ENCODE data around the gene CNFN.

CNFN gene, protein sequence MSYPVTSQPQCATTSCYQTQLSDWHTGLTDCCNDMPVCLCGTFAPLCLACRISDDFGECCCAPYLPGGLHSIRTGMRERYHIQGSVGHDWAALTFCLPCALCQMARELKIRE

DNA sequence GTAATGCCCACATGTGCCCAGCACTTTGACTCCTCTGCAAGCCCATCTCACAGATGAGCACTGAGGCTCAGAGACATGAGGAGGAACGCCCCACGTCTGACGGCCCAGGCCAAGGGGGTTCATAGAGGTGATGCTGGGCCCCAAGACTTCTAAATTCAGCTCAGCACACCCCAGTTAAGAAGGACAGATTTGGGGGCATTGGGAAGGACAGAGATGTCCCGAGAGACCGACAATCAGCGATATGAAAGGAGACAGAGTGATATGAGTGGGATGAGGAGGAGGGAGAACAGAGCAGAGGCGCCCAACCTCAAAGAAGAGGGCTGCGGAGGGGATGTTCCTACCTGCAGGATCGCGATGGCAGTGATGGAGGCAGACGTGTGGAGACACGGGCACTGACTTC, at the start of gene CNFN:
Gene CNFN (minus strand): TSS at position 399 of the 400 bp plus-strand sequence. CDS start 1,260 bp downstream, outside the sequence.
- DNase-seq: no peak

DNA sequence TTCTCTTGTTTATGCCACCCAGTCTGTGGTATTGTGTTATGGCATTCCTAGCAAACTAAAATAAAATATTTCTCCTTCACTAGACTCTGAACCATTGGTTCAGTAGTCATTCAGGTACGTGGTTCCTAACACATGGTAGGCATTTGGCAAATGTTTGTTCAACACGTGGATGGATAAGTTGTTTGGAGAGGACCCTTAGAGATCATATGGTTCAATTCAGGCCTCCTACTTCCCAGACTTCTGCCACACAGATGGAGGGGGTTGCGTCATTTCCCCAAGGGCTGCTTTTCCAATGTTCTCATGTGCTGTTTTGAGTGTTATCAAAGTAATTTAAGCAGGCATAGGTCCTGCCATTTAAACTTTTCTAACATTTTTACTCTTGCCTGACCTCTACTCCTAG, 45.9 kb upstream of the CNFN start:
- no peak for DNase-seq

DNA sequence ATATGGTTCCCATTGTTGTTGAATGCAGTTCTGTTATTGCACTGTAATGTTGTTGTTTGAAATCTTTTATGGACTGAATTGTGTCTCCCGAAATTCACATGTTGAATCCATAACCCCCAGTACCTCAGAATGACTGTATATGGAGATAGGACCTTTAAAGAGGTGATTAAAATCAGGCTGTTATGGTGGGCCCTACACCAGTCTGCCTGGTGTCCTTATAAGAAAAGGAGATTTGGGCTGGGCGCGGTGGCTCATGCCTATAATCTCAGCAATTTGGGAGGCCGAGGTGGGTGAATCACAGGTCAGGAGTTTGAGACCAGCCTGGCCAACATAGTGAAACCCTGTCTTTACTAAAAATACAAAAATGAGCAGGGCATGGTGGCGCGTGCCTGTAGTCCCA, 45.2 kb upstream of the CNFN start:
- DNase-seq: no peak

DNA sequence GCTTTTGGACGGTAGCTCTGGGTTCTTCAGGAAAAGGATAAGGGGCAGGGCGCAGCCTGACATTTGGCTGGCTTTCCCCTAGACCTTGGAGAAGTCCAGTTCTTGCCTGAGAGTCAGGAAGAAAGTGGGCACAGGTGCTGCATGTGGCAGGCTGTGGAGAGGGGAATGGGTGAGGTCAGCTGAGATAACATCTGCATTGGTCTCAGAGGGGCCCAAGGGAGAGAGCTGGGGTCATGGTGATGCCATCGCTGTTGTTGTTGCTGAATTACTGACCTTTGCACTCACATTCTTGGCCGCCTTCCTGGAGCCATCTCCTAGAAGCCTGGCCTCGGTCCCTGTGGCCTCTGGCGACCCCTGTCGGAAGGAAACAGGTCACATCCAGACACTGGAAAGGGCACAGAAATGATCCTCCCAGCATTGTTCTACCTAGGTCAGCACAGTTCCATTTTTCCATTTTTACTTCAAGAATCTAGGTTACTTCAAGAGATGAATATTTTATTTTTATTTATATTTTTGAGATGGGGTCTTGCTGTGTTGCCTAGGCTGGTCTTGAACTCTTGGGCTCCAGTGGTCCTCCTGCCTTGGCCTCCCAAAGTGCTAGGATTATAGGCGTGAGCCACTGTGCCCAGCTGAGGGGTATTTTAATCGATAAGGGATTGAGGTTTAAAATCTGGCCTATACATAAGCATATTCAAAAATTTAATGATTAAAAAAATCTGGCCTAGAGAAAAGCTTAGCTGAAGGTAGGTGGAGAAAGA, 43.6 kb upstream of the CNFN start:
- no peak for DNase-seq

DNA sequence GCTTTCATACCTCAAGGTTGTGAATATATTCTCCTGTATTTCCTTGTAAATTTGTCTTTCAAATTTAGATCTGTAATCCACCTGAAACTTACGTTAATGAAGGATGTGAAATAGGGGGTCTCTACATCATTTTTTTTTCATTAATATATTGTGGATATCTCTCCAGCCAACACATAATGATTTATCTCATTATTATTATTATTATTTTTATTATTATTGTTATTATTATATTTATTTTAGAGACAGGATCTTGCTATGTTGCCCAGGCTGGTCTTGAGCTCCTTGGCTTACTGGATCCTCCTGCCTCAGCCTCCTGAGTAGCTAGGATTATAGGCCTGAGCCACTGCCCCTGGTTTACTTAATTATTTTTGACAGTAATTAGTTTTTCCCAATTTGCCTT, 41.4 kb upstream of the CNFN start:
- no peak for DNase-seq

DNA sequence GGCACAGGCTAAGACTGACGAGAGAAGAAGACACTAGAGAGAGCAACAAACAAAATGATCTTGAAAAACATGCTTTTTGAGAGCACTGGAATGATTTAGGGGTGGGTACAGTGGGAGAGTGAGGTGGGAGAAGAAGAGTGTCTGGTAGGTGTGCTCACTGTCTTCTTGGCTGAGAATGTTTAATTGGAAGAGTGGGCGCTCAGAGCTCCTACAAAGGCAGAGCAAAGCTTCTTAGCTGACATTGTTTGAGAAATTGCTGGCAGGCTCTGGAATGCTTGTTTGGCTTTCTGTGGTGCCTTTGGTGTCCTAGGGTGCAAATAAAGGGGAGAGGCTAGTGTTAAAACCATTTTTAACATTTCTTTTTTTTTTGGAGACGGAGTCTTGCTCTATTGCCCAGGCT, 38.6 kb upstream of the CNFN start:
- no peak for DNase-seq

DNA sequence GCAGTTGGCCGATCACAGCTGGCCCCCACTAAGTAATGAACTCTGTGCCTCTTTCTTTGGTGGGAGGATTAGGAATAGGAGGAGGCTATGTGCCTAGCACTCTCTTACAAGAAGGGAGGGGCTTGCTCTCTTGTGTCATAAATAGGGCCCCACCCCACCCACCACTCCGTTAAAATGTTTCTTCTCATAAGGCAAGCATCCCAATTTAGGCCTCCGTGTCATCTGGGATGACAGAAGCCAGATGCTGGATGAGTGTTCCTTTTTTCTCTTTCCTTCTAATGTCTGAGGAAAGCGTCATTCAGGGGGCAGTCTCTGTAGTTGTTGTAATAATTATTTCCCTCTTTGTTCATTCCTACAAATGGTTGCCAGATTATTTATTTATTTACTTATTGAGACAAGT, 37.2 kb upstream of the CNFN start, which contains the start of gene LIPE:
Gene LIPE (minus strand): TSS at position 76 of the 400 bp plus-strand sequence. CDS start 239 bp downstream, outside the sequence.
- DNase-seq: no peak

DNA sequence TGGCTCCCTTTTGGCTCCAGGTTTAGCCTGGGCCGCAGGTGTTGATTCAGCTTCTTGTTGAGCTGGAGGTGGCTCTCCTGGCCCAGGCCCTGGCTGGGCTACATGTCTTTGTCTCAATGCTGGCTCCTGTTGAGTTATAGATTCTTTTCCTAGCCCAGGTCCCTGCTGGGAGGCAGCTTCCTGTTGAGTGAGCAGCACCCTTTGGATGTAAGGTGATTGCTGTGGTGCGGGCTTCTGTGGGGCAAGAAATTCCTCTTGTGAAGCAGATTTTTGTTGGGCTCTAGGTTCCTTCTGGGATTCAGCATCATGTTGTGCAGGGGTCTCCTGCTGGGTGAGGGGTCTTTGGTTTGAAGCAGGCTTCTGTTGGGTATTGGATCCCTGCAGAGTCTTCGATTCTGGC, 36.5 kb upstream of the CNFN start:
- DNase-seq: no peak

DNA sequence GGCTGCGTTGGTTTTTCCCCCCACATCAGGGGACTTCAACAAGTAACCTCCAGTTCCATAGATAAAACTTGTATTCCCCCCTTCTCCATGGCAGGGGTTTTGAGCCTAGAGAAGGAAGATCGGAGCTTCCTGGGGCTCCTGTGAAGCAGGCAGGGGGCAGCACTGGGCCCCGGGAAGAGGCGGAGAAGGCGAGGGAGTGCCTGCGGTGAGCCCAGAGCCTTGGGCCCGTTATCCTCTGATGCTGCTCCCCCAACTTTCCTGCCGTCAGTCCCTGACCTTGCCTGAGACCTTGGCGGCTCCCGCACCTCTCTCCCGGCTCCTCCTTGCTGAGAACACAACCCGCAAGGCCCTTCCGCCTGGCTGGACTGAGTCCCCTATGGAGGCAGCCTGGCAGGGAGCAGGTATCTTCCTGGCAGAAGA, 34.6 kb upstream of the CNFN start:
- DNase-seq: no peak

DNA sequence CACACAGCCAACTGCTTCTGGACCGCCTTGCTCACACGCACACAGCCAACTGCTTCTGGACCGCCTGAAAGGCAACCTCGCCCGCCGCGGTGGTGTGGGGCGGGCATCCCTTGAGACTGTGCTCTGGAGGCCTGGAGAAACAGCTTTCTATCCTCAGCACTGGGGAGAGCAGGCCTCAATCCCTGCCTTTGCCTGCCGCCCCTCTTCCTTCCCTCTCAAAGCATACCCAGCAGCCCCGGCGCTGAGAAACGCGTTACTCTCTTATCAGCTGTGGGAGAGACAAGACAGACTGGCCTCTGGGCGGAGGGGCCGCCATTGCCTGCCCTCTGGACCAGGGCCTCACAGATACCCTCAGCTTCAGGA, 34.2 kb upstream of the CNFN start:
- DNase-seq: no peak

DNA sequence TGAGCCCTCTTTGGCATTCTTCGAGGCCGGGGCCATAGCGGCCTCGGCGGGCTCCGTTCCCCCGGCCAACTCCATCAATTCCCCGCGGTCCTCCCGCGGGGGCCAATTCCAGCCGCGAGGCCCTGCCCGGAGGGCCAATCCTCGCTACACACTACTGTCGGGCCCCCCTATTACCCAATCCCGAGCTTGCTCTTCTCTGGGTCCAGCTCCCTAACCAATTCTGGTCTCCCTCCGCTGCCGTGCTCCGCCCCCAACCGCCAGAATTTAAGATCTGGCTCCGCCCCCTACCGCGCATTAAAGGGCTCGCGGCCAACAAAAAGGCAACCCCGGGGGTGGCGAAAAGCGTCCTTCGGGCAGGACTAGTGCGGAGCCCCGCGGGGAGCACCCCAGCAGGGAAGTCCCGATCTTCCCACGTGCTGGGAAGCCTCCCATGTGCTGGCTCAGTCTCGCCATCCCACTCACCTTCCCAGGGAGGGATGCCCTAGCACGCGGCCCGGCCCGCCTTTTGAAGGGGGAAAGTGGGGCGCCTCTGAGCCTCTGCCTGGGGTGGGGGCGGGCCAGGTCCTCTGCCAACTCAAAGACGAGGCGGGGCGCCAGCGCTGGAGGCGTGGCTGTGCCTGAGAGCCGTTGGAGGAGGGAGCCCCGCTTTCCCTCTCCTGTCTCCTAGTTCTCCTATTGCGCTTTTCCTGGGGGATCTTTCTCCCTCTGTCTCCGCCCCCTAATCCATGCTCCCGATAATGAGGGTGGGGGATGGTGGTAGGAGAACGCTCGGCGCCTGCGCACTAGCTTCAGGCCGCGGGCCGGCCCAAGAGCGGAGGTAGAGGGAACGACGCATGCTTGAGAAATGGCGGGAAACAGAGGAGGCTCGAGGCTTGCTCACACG, 33.6 kb upstream of the CNFN start:
- DNase-seq: peak; percentile 62

DNA sequence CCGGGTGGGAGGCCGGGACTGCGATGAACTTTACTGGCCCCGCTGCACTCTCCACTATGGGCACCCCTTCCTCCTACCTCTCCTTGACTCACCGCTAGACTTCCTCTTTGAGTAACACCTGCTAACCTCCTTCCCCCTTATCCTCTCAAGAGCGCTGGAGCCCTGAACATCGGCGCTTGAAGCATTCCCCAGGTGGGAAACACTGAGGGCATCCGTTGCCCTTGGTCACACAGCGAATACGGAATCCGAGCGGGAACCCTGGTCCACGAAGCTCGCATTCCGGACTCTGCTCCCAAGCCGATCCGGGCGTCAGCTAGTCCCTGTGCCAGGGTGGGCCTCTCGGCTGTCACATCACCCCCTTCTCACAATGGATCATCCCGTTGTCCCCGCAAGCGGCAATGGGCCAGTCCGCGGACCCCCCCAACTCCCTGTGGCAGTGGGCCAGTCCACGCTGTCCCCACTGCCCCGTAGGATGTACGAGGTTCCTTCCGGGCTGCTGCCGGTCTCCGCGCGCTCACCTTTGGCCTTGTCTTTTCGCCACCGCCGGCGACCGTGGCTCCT, 32.9 kb upstream of the CNFN start:
- DNase-seq: no peak

DNA sequence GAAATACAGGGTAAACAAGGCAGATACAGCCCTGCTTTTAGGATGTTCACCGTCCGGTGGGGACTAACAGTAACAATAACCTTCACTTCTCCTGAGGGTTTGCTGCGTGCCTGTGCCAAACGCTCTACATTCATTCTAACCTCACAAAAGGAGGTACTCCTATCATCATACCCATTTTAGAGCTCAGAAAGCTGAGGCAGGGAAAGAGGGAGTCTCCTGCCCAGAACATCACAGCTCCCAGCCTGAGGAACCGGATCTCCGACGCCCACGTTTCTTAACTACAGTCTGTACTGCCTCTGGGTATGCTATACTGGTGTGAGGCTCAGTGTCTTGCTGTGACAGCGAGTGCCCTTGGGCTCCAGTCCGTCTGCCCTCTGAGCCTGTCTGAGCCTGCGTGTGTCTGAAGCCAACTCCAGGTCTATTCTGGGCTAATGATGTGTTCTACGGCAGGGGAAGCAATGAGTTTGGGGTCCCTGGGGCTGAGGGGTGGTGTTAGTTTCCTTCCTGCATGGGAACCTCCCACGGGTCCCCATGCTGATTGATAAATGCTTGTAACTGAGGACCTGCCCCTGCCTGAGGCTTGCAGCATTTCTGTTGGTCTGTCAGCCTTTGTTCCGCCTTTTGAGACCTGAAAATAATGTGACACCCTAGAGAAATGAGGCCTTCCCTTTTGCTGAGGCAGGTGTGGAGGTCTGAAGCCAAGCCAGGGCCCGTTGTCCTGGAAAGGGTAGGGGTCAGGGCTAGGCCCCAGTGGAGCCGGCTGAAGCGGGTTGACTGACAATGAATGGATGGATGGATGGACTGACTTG, 32.2 kb upstream of the CNFN start:
- no peak for DNase-seq

DNA sequence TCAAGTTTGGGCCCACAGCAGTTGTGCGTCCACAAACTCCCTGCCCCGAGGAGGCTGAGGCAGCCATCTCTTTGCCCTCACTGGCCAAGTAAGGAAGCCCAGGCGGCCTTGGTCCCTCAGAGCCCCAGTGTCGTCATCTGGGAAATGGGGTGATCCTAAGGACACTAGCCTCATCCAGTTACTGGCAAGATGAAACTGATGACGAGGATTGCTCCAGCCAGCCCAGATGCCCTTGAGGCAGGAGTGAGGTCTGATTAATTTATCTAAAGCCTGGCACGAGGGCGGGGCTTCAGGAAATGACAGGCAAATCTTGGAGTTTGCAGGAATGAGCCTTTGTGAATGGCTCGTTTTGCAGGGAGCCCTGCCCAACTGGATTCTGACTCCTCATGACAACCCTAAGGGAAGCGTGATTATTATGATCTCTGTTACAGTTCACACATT, 31.5 kb upstream of the CNFN start:
- no peak for DNase-seq

DNA sequence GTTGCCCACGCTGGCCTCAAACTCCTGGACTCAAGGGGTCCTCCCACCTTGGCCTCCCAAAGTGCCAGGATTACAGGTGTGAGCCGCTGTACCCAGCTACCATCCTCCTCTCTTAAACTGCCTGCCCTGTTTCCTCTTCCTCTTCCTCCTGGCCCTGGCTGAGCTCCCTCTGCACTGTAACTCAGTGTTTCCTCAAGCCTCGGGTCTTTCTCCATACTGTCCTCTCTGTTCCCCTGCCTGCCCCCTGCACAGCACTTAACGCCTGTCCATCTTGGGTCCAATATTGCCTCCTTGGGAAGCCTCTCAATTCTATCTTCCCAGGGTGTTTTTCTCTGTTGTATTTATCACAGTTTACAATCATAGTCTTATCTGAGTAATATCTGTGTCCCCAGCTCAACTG, 31.0 kb upstream of the CNFN start:
- no peak for DNase-seq

DNA sequence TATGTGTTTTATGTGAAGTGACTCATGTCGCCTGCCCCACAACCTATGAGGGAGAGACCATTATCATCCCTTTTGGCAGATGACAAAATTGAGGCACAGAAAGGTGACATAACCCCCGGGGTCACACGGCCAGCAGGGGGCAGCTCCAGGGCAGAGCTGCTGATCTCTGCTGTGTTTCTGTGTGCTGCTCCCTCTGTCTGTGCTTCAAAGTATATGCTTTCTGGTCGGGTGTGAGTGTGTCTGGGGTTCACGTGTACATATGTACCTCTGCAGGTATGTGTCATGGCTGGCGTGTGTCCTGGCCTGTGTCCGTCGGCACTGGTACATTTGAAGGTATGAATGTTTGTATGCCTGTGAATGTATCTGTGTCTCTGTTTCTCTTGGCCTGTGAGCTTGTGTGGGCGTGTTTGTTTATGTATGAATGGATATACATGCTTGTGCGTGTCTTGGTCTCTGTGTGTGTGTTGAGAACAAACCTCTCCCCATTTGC, 30.0 kb upstream of the CNFN start:
- DNase-seq: no peak

DNA sequence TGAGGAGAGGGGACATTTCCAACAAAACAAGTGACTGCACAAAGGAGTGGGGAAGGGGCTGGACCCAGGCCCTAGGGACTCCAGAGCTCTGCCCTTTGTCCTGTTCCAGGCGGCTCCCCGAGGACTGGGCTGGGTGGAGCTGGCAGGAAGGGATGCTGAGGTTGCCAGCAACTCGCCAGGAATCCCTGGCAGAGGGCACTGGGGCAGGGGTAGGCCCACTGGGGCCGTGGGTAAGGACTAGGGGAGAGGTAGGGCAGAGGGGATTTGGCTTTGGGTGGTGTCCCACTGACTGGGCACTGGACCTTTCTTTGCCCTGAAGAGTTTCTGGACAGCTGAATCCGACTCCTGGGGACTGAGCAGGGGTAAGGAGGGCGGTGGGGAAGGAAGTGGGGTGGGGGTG, 29.2 kb upstream of the CNFN start:
- no peak for DNase-seq

DNA sequence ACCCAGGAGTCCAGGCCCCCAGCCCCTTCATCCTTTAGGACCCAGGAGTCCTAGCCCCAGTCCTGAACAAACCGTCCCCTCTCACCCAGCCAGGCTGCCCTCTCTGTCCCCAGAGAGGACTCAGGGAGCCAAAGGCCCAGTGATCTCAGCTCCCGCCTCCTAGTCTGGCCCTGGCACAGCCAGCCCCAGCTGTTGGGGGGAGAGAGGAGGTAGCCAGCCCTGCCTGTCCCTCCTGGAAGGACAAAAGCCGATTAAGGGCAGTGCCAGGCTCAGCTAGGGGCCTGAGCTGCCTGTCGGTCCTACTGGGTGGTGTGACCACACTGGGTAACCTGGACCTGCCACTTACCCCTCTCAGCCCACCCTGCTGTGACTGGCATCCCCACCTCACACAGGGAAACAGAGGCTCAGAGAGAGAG, 22.6 kb upstream of the CNFN start:
- no peak for DNase-seq

DNA sequence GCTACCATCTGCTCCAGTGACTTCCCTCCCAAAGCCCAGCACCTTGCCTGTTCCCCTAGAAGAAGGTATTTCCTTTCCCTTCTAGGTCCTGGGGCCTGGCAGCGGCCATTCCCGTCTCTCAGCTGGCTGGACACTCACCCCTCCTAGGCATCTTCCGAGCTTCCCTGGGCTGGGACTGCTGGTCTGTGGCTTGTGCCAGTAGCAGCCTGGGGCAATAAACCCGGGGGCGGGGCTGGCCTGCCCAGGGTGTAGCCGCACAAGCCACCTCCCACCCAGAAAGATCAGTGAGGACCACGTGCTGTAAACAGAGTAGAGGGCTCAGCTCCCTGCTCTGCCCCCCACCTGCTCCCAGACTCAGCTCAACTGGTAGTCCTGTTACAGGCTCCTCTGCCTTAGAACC, 22.1 kb upstream of the CNFN start:
- DNase-seq: no peak

DNA sequence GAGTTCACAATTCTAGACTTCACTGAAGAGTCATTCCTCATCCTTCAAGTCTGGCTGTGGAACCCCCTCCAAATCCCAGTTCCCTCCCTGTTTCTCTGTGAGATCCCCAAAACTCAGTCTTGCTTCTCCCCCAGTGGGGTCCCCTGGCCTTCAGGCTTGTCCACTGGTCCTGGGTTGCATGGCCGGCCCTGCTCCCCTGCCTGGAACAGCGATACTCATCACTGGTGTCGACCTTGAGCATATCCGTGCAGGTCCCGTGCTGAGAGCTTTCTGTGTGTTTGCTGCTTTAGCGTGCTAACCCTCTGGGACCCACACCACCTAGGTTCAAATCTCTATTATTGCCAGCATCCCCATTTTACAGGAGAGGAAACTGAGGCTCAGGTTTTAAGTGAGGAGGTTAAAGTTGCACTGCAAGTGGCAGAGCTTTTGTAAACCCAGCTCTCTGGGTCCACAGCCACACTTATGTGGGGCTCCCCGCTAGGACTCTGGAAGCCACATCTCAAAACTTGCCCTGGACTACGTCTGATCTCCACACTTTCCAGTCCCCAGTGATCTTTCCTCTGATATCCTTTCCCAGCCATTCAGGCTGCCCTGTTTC, 21.6 kb upstream of the CNFN start:
- no peak for DNase-seq

DNA sequence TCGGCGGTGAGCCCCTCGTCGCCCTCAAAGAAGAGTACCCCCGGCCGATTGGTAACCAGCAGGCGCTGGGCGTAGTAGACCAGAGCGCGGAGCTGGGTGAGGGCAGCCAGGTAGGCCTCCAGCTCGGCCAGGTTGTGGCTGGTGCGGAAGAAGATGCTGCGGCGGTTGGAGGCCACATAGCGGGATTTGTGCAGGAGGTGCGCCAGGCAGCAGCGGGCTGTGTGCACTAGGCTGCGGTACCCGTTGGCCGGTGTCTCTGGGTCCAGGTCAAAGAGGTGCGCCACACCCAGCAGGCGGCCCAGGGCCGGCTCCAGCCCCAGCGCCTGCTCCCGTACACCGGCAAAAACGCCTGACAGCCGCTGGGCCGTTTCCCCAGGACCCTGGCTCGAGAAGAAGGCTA, 20.3 kb upstream of the CNFN start:
- DNase-seq: no peak

DNA sequence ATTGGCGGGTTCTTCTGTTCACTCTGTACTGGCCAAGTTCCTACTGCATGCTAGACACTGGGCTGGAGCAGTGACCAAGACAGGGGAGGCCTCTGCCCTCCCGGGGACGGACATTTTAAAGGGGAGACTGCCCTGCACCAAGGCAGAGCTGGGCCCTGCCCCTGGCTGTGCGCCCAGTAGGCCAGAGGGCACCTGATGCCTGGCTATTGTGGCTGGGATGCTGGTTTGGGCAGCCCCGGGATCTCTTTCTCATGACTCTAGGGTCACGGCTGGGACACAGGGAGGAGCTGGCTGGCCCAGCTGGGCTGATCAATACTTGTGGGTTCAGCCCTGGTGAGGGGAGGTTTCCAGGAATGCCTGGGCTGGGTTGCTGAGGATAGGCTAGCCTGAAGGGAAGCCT, 19.4 kb upstream of the CNFN start:
- no peak for DNase-seq
